Measurements from ENCODE around the gene CDC34.
"Not testable (repeated sequence)": the region's sequence is repeated elsewhere in the genome, so short reads cannot be mapped to it uniquely, and the experiment has no call there.

Gene CDC34

DNA sequence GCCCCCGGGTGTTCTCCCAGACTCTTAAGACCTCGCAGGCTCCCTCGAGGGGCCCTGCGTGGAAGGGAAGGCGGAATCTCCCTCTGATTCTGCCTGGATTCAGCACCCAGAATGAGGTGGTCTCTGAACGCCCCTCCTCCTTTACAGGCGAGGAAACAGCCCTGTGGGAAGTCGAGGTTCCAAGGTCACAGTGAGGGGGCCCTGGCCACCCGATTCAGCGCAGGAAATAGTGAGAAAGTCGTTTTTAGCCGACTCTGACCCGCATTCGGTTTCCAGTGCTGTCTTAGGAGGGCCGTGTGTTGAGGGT, 41.9 kb downstream of the CDC34 start:
- DNase-seq (ENCODE audit: low read depth), result no peak

DNA sequence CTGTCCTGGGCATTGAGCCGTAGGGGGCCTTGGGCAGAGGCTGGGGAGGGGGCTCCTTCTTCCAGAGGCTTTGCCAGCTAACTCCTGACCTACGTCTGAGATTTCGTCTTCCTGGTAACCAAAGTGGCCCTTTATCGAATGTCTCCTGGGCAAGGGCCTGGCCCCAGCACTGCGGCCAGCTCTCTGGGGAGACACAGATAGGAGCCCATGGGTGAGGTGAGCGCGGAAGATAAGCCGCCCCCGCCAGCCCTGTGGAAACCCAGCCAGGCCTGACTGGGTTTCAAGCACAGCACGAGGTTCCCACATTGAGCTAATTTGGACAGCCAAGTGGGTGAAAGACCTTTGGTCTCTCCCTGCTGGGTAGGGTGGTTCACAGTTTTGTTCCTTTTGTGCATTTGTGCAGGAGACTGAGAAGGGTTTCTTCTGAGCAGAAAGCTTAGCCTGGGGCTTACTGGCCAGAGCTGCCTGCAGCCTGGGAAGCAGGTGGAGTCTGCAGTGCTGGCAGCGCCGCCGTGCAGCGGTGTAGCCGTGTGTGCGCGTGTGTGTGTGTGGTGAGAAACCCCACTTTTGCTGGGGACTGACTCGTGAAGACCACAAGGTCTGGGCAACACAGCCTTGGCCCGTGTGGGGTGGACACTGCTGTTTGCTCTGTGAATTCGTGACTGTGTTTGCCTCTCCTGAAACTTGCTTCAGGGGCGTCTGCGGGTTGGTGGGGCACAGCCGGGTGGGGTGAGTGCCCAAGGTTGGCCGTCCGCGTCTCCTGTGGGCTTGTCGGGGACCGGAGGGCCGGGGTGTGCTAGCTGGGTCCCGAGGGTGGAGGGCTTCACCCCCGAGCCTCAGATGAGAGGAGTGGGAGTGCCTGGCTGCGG, 43.3 kb downstream of the CDC34 start:
- DNase-seq (ENCODE audit: low read depth), result peak; percentile 58

- peak; percentile 24 for DNase-seq (ENCODE audit: low read depth)
Observed at GRCh38 chr19:575527-576506, 44.3 kb downstream of the CDC34 start.

GRCh38 chr19:576768-577438, 45.3 kb downstream of the CDC34 start:
- no peak for DNase-seq (ENCODE audit: low read depth)

DNA sequence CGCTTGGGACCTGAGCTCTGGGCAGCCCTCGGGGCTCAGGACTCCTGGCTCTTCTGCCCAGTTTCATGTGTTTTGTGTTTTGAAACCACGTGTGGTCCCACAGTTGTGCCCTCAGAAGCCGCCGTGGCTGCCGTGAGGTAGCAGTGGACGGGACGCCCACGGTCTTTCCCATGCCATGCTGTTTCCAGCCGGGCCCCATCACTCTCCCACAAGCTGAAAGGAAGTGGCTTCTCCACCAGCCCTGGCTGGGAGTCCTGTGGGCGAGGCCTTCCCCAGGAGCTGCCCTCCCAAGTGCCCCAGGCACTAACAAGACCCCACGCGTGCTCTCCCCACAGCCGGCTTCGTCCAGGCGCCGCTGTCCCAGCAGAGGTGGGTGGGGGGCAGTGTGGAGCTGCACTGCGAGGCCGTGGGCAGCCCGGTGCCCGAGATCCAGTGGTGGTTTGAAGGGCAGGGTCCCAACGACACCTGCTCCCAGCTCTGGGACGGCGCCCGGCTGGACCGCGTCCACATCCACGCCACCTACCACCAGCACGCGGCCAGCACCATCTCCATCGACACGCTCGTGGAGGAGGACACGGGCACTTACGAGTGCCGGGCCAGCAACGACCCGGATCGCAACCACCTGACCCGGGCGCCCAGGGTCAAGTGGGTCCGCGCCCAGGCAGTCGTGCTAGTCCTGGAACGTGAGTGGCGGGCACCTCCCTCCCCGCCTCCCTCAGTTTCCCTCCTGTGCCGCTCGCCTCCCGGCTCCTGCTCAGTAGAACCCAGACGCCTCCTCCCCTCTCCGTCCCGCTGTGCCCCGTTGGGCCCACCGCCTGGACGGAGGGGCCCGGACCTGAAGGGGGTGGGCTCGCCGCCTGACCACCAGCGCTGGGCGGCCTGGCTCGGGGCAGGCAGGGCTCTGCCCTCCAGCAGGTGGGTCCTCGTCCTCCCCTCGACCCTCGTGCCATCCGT, 46.2 kb downstream of the CDC34 start:
- DNase-seq (ENCODE audit: low read depth), result no peak

- DNase-seq (ENCODE audit: low read depth), result no peak
Observed at GRCh38 chr19:579111-579841, 47.7 kb downstream of the CDC34 start.

DNA sequence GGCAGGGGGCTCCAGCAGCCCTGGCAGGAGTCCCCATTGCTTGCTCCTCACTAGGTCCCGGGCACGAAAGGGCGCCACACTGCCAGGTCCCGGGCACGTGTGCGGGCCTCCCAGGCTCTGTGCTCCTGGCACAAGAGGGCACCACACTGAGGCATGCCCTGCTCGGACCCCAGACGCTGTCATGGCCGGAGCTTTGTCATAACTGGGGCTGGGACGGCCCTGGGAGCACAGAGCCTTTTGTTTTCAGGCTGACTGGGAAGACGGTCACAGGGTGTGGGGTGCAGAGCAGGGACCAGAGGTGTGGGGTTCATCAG, 48.2 kb downstream of the CDC34 start:
- DNase-seq (ENCODE audit: low read depth), result no peak

DNA sequence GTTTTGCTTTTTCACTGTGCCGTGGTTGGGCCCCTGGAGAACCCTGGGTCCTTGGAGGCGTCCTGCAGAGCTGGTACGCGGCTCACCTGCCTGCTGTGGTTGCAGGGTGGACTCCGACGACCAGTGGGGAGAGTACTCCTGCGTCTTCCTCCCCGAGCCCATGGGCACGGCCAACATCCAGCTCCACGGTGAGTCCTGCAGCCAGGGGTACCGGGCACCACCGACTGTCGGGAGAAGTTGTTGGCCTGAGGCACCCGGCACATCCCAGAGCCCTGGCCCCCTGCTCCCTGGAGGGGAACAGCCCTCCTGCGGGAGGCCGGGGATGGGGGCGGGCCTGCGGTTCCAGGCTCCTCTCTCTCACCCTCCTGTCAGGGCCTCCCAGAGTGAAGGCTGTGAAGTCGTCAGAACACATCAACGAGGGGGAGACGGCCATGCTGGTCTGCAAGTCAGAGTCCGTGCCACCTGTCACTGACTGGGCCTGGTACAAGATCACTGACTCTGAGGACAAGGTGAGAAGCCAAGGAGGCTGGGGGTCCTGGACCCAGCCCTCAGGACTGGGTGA, 48.8 kb downstream of the CDC34 start:
- DNase-seq (ENCODE audit: low read depth), result no peak

DNA sequence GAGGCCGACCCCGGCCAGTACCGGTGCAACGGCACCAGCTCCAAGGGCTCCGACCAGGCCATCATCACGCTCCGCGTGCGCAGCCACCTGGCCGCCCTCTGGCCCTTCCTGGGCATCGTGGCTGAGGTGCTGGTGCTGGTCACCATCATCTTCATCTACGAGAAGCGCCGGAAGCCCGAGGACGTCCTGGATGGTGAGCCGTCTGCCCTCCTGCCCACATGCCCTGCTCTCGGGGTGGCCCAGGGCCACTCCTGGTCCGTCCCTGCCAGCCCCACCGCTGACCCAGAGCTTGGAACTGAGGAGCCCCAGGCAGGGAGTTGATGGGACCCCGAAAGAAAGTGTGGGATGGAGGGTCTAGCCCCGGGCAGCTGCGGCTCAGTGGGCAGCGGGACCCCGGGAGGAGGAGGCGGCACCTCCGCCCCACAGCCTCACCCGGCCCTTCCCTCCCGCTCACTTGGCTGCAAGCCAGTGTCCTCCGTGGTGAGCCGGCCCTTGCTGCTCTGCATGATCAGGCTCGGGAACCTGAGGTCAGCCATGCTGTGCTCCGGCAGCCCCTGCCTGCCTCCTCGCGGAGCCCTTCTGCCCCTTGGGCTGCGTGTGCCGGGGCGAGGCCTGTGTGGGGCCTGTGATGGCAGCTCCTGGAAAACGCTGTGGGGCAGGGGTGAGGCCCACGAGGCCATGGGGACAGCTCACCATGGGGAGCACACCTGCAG, 50.0 kb downstream of the CDC34 start:
- DNase-seq (ENCODE audit: low read depth), result no peak

GRCh38 chr19:582497-583197, 51.1 kb downstream of the CDC34 start:
- DNase-seq (ENCODE audit: low read depth), result peak; percentile 36

- DNase-seq (ENCODE audit: low read depth), result no peak
Observed at GRCh38 chr19:583198-583967, 51.8 kb downstream of the CDC34 start.

- DNase-seq (ENCODE audit: low read depth), result no peak
Observed at GRCh38 chr19:583968-584239, 52.3 kb downstream of the CDC34 start.

DNA sequence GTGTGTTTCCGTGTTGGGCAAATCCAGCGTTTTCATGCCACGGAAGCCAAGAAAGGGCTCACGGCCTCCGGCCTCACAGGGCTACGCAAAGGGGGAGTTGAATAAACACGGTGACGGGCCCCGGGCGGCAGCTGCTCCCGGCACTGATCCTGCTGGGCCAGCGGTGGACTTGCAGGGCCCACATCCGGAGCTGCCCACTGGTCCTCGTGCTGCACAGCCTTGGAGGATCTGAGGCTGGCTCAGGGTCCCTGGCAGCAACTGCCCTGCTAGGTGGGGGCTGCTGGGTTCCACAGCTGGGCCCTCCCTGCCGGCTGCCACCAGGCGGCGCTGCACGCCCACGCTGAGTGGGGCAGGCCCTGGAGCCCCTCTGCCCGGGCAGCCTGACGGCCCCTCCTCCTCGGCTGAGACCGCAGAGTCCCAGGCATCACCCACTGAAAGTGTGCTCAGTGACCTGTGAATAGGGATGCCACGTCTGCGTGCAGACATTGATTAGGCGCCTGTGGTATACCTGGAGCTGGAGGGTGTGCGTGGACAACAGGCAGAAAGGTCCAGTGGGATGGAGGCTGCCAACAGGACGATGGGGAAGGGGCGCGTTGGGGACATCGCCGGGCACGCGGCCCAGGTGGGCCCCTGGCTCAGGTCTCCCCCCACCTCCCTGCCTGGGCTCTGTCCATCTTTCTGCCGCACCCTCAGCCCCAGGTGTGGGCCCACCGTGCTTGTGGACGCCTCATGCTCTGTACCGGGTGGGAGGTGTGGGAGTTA, 52.9 kb downstream of the CDC34 start:
- no peak for DNase-seq (ENCODE audit: low read depth)

DNA sequence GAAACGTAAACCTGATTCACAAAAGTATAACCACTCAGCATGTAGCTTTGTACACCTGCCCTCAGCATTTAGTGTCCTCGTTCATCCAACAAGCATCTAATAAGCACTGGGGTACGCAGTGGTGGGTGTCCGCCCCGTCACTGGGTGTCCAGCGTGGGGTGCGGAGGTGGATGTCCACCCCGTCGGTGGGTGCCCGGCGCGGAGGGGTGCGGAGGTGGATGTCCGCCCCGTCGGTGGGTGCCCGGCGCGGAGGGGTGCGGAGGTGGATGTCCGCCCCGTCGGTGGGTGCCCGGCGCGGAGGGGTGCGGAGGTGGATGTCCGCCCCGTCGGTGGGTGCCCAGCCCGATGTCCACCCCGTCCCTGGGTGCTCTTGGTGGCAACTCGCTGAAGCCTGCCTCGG, 53.6 kb downstream of the CDC34 start:
- not testable (repeated sequence) for DNase-seq (ENCODE audit: low read depth)

- no peak for DNase-seq (ENCODE audit: low read depth)
Observed at GRCh38 chr19:585551-586110, 54.1 kb downstream of the CDC34 start.

DNA sequence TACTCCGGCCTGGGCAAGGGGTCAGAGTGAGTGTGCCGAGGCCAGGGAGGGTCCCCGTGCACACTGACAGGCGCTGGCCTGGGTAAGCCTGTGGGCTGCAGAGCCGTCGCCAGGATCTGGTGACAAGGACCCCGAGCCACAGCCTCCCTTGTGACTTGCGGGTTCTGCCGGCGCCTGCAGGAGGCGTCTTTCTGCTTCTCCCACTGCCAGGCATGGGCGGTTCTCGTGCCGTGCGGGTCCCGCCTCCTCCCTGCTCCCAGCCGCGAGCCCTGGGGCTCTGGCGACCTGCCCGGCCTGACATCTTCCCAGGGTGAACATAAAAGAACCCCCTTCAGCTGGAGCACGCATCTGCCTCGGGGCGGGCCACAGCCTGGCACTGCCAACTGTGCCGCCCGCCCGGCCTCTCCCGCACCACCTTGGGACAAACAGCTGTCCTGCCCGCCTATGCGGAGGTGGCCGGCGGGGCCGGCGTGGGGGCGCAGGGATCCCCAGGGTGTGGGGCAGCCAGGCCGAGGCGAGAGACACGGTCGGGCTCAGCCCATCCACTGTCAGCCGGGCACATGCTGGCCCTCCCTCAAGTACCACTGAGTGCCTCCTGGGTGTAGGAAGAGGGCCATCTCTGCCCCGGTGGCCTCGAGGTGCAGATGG, 56.7 kb downstream of the CDC34 start:
- DNase-seq (ENCODE audit: low read depth), result peak; percentile 76
